ENCODE measurements around the gene TGFBR3.
A peak's percentile ranks its signal among the peaks of the same experiment; 100 is the strongest.

The TGFBR3 gene

DNA sequence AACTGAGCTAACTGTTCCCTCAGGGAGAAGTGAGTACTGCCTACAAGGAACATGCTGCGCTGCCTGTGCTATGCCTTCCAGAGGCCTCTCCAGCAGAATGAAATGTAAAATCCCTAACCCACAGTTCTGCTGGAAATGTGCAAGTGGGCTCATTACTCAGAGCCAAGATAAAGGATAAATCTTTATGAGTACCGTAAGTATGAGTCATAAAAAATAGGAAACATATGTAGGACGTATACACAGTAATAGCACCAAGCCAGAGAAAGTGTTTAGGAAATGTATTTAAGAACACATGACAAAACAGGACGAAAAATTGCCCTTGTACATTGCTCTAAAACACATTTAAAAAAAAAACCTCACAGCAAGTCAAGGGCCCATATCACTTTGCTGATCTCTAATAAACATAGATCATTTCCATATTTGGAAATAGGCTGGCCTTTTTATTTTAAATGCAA is 104.6 kb downstream of the TGFBR3 start:
- Histone ChIP-seq H3K4me2 (ENCODE audit: low read length) (peak overlapping the region; percentile 30), H3K27me3 (ENCODE audit: control insufficient read depth, insufficient read depth, low read length) (no peaks in the 10 kb centered on the region), H3K36me3 (ENCODE audit: insufficient read depth, low read length) (no peaks in the 10 kb centered on the region), H3K9me3 (replicated peaks; ENCODE audit: low read length) (no peaks in the 10 kb centered on the region), H3K4me1 (ENCODE audit: control insufficient read depth, insufficient read depth, low read length) (peaks cover 36% of the 10 kb centered on the region), H3K9ac (ENCODE audit: low read depth, low read length) (peak overlapping the region; percentile 17), H3K4me3 (ENCODE audit: low read length) (no peak overlapping the region)

DNA sequence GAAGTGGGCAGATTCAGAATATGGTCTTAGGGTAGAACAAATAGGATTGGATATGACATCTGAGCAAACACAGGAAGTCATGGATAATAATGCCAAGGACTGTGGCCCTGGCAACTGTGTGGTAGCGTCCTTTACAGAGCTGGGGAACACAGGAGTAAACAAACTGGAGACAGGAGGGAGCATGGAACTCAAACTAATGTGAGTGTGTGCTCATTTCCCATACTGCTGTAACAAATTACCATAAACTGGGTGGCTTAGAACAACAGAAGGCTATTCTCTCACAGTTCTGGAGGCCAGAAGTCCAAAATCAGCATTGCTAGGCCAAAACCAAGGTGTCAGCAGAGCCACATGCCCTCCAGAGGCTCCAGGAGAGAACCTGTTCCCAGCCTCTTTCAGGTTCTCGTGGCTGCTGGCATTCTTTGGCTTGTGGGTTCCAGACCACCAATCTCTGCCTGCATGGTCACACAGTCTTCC is 106.4 kb downstream of the TGFBR3 start:
- Histone ChIP-seq H3K9ac (ENCODE audit: low read depth, low read length) (no peak overlapping the region), H3K4me3 (ENCODE audit: low read length) (no peak overlapping the region), H3K27me3 (ENCODE audit: control insufficient read depth, insufficient read depth, low read length) (no peaks in the 10 kb centered on the region), H3K9me3 (replicated peaks; ENCODE audit: low read length) (no peaks in the 10 kb centered on the region), H3K4me1 (ENCODE audit: control insufficient read depth, insufficient read depth, low read length) (peaks cover 36% of the 10 kb centered on the region), H3K4me2 (ENCODE audit: low read length) (no peak overlapping the region), H3K36me3 (ENCODE audit: insufficient read depth, low read length) (no peaks in the 10 kb centered on the region)

DNA sequence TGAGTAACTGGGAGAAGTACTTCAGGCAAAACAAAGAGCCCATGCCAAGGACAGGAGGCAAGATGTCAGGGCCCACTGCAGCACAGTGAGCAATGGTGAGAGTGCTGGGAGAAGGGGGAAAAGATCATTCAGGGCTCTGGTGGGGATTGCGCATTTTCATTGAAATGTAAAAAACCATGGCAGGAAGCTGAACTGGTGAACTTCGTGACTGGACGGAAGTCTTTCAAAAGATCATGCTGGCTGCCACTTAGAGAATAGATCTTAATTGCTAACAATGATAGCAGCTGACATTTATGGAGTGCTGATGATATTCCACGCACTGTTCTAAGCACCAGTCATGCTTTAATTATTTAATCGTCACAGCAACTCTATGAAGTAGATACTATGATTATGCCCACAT is 107.0 kb downstream of the TGFBR3 start:
- Histone ChIP-seq H3K9ac (ENCODE audit: low read depth, low read length) (no peak overlapping the region), H3K36me3 (ENCODE audit: insufficient read depth, low read length) (no peaks in the 10 kb centered on the region), H3K9me3 (replicated peaks; ENCODE audit: low read length) (no peaks in the 10 kb centered on the region), H3K4me3 (ENCODE audit: low read length) (no peak overlapping the region), H3K4me1 (ENCODE audit: control insufficient read depth, insufficient read depth, low read length) (peaks cover 33% of the 10 kb centered on the region), H3K27me3 (ENCODE audit: control insufficient read depth, insufficient read depth, low read length) (no peaks in the 10 kb centered on the region), H3K4me2 (ENCODE audit: low read length) (no peak overlapping the region)

DNA sequence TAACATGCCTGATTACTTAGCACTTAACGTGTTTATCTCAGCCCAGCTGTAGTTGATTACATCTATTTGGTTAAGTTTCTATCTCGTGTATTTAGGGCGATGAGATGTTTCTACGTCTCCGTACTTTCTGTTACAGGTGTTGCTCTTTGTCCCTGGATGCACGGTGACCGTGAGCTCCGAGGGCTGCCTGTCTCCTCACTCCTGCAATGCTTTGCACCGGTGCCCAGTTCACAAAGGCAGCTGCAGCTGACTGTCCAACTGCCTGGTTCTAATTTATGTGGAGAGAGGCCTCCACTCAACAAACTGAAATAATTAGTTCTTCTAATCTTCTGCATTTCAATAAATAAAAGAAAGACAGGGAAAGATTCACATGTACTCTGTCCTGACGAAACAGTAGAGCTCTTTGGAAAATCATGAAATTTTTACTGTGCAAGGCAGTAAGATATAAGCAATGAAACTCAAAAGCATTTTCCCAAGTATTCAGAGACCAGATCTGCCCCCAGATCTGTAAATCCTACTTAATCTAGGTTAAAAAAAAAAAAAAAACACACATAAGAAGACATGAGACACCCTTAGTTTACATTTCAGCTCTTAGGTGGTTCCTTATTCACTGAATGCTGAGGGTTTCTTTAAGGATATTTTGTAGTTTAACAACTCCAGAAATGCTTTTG is 108.2 kb downstream of the TGFBR3 start:
- Histone ChIP-seq H3K27me3 (ENCODE audit: control insufficient read depth, insufficient read depth, low read length) (no peaks in the 10 kb centered on the region), H3K4me3 (ENCODE audit: low read length) (no peak overlapping the region), H3K4me1 (ENCODE audit: control insufficient read depth, insufficient read depth, low read length) (peaks cover 21% of the 10 kb centered on the region), H3K36me3 (ENCODE audit: insufficient read depth, low read length) (no peaks in the 10 kb centered on the region), H3K9me3 (replicated peaks; ENCODE audit: low read length) (no peaks in the 10 kb centered on the region), H3K9ac (ENCODE audit: low read depth, low read length) (no peak overlapping the region), H3K4me2 (ENCODE audit: low read length) (no peak overlapping the region)

DNA sequence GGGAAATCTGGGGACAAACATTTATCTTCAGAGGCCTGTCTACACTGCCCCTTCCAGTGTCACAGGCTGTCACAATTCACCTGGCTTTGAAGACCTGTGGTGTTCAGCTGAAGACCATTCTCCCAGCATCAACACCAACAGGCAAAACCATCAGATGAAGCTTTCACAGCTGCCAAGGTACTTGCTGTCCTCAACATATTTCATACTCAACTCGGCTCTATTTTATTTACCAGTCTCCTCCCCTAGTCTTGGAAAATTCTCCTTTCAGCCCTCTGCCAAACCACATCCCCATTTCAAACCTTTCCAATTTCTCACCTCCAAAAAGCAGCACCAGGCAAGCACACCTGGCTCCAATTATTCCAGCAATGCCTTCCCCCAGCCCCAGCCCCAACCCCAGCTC is 108.8 kb downstream of the TGFBR3 start:
- Histone ChIP-seq H3K9ac (ENCODE audit: low read depth, low read length) (no peak overlapping the region), H3K4me3 (ENCODE audit: low read length) (no peak overlapping the region), H3K36me3 (ENCODE audit: insufficient read depth, low read length) (no peaks in the 10 kb centered on the region), H3K9me3 (replicated peaks; ENCODE audit: low read length) (no peaks in the 10 kb centered on the region), H3K4me2 (ENCODE audit: low read length) (no peak overlapping the region), H3K4me1 (ENCODE audit: control insufficient read depth, insufficient read depth, low read length) (peaks cover 15% of the 10 kb centered on the region), H3K27me3 (ENCODE audit: control insufficient read depth, insufficient read depth, low read length) (no peaks in the 10 kb centered on the region)

DNA sequence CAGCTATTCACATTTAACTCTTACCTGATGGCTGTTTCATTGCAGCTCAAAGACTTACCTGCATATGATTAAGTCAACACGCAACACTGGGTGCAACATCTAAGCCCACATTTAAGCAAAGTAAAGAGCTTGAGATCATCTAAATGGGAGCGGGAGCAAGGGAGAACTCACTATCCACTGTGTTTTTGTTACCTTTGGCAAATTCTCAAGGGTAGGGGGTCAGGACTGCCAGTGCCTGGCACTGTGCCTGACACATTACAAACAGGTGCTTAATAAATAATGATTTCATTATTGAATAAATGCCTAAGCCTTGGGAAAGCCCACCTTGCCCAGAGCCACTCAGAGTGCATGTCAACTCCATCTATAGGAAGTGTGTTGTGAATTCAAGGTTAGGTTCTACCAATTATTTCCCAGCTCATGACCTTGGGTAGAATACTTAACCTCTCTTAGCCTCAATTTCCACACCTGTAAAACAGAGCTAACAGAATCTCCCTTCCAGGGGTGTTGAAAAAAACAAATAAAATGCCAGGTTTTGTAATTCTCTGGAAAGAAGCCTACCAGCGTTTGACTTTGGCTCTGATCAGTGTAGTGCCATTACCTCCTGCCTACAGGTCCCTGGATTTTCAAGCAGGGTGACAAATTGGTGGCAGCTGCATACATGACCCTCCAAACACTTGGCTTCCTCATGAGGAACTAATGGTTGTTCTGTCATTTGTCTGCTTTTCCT is 109.7 kb downstream of the TGFBR3 start:
- H3K4me2 ChIP-seq (ENCODE audit: low read length): no peak overlapping the region
- H3K9me3 ChIP-seq (replicated peaks; ENCODE audit: low read length): no peaks in the 10 kb centered on the region
- H3K9ac ChIP-seq (ENCODE audit: low read depth, low read length): no peak overlapping the region
- no peaks in the 10 kb centered on the region for H3K27me3 ChIP-seq (ENCODE audit: control insufficient read depth, insufficient read depth, low read length)
- no peak overlapping the region for H3K4me3 ChIP-seq (ENCODE audit: low read length)
- H3K36me3 ChIP-seq (ENCODE audit: insufficient read depth, low read length): no peaks in the 10 kb centered on the region
- peaks cover 6% of the 10 kb centered on the region for H3K4me1 ChIP-seq (ENCODE audit: control insufficient read depth, insufficient read depth, low read length)

DNA sequence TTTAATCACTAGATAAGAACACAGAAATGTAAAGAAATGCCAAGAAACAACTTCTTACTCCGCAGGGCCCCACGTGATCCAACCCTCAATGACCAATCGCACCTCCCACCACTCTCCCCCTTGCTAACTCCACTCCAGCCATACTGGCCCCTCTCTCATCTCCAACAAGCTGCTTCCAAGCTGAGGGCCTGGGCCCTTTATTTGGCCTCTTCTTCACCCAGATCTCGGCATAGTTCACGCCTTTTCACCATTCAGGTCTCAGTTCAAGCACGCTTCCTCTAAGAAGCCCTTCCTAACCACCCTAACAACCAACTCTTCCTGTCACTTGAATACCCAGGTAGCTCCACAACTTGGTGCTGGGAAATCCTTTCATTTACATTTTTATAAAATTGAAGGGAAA is 110.7 kb downstream of the TGFBR3 start:
- H3K27me3 ChIP-seq (ENCODE audit: control insufficient read depth, insufficient read depth, low read length): no peaks in the 10 kb centered on the region
- H3K9me3 ChIP-seq (replicated peaks; ENCODE audit: low read length): no peaks in the 10 kb centered on the region
- H3K4me3 ChIP-seq (ENCODE audit: low read length): no peak overlapping the region
- H3K4me1 ChIP-seq (ENCODE audit: control insufficient read depth, insufficient read depth, low read length): no peaks in the 10 kb centered on the region
- H3K36me3 ChIP-seq (ENCODE audit: insufficient read depth, low read length): no peaks in the 10 kb centered on the region
- no peak overlapping the region for H3K9ac ChIP-seq (ENCODE audit: low read depth, low read length)
- no peak overlapping the region for H3K4me2 ChIP-seq (ENCODE audit: low read length)

DNA sequence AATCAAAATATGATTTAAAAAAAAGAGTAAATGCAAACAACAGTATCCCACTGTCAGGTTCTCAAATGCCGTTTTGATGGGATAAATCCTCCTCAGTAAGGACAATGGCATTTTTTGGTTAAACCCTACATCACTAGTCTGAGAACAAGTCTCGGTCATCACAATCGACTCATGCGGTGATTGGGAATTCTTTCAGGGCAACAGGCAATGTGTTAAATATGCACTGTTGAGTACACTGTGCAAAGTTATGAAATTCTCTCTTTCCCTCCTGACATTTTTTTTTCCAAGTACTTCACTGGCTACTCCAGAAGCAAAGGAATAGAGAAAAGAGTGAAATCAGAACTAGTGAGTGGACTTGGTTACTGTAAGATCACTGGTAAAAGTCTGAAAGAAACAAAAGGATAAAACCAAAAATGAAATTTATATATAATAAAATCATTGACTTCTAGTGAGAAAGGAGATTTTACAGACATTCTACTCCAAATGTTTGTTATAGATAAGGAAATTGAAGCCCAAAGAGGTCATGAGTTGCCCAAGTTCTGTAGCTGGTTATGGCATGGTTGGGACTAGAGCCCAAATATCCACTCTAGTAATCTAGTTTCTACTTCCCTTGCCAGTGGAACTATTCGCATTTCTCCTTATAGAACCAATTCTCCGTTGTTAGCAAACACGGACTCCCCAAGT is 111.3 kb downstream of the TGFBR3 start:
- Histone ChIP-seq H3K4me2 (ENCODE audit: low read length) (no peak overlapping the region), H3K4me3 (ENCODE audit: low read length) (no peak overlapping the region), H3K9me3 (replicated peaks; ENCODE audit: low read length) (no peaks in the 10 kb centered on the region), H3K27me3 (ENCODE audit: control insufficient read depth, insufficient read depth, low read length) (no peaks in the 10 kb centered on the region), H3K36me3 (ENCODE audit: insufficient read depth, low read length) (no peaks in the 10 kb centered on the region), H3K9ac (ENCODE audit: low read depth, low read length) (no peak overlapping the region), H3K4me1 (ENCODE audit: control insufficient read depth, insufficient read depth, low read length) (peaks cover 5% of the 10 kb centered on the region)

DNA sequence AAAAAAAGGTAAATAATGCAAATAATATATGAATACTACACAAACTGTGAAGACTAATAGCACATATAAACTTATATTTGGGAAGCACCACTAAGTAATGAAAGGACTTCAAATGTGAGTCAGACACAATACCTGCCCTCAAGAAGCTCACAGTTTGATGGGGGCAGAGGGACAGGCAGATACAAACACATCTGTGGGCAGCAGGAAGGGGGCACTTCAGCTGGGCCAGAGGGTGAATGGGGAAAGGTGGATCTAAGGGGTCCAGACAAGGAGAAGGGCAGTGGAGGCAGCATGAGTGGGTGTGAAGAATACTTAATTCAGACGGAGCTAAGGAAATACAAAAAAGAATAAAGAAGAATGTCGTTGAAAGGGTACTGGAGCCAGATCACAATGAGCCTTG is 114.2 kb downstream of the TGFBR3 start:
- Histone ChIP-seq H3K4me2 (ENCODE audit: low read length) (no peak overlapping the region), H3K27me3 (ENCODE audit: control insufficient read depth, insufficient read depth, low read length) (no peaks in the 10 kb centered on the region), H3K9ac (ENCODE audit: low read depth, low read length) (no peak overlapping the region), H3K4me3 (ENCODE audit: low read length) (no peak overlapping the region), H3K4me1 (ENCODE audit: control insufficient read depth, insufficient read depth, low read length) (peaks cover 20% of the 10 kb centered on the region), H3K36me3 (ENCODE audit: insufficient read depth, low read length) (no peaks in the 10 kb centered on the region), H3K9me3 (replicated peaks; ENCODE audit: low read length) (no peaks in the 10 kb centered on the region)

DNA sequence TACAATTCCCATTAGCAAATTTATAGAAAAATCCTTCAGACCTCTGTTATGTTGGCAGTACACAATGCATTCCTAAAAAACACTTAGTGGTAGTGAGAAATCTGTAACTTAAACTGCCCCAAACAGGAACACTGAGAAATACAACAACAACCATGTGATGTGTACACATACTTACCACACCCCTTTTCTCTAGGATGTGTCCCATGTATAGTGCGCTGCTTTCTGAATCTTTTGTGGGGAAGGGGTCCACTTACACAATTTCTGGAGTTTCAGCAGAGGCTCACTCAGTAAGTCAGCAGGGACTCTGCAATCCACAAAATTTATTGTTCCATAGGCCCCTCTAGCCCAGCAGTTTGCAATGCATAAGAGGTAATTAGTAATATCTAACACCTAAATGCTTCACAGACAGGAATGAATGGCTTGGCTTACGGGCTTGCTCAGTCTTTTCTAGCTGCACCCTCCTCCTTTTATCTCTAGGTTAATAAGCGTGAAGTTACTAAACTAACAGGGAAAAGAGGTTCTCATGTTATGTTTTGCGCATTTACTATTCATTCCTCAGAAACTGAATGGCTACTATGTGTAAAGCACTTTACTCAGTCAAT is 115.2 kb downstream of the TGFBR3 start:
- Histone ChIP-seq H3K36me3 (ENCODE audit: insufficient read depth, low read length) (no peaks in the 10 kb centered on the region), H3K4me3 (ENCODE audit: low read length) (no peak overlapping the region)

DNA sequence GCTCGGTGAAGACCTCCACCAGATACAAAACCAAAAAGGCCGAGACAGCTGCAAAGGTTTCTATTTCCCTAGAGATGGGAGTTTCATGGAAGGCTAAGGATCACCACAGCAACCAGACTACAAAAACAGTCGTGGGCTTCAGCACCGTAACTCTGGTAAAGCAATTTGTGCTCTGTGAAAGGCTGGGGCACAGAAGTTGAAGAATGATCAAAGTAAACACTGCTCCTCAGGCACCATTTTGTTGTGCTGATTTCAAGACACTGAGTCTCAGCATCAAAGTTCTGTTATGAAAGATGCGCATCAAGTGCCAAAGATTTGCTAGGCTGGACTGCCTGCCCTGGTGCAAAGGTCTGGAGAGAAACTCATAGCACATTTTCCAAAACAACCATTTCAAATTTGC is 116.2 kb downstream of the TGFBR3 start:
- Histone ChIP-seq H3K36me3 (ENCODE audit: insufficient read depth, low read length) (no peaks in the 10 kb centered on the region), H3K27me3 (ENCODE audit: control insufficient read depth, insufficient read depth, low read length) (no peaks in the 10 kb centered on the region), H3K4me3 (ENCODE audit: low read length) (no peak overlapping the region), H3K9ac (ENCODE audit: low read depth, low read length) (no peak overlapping the region), H3K4me2 (ENCODE audit: low read length) (peak overlapping the region; percentile 0), H3K4me1 (ENCODE audit: control insufficient read depth, insufficient read depth, low read length) (peaks cover 20% of the 10 kb centered on the region), H3K9me3 (replicated peaks; ENCODE audit: low read length) (no peaks in the 10 kb centered on the region)

More for the DNA sequence above, 115.2 kb downstream of the TGFBR3 start:
- Histone ChIP-seq H3K9me3 (replicated peaks; ENCODE audit: low read length) (no peaks in the 10 kb centered on the region), H3K27me3 (ENCODE audit: control insufficient read depth, insufficient read depth, low read length) (no peaks in the 10 kb centered on the region), H3K4me2 (ENCODE audit: low read length) (no peak overlapping the region), H3K9ac (ENCODE audit: low read depth, low read length) (no peak overlapping the region), H3K4me1 (ENCODE audit: control insufficient read depth, insufficient read depth, low read length) (peaks cover 20% of the 10 kb centered on the region)
